ENCODE results near the gene ITPRID2.

Gene ITPRID2

GRCh38 chr2:181882246-181883020, 9.1 kb upstream of the ITPRID2 start:
- no peak overlapping the region for H3K27ac ChIP-seq
- TF ChIP-seq CTCF (conservative IDR thresholded peaks at IDR 0.05), result no peak

- TF ChIP-seq CTCF (conservative IDR thresholded peaks at IDR 0.05), result no peak
- no peak overlapping the region for H3K27ac ChIP-seq
Measured at GRCh38 chr2:181884601-181885000, 6.9 kb upstream of the ITPRID2 start.

GRCh38 chr2:181885096-181885495, 6.4 kb upstream of the ITPRID2 start:
- H3K27ac ChIP-seq, result no peak overlapping the region
- TF ChIP-seq CTCF (conservative IDR thresholded peaks at IDR 0.05), result no peak

GRCh38 chr2:181886192-181886591, 5.3 kb upstream of the ITPRID2 start:
- no peak for TF ChIP-seq CTCF (conservative IDR thresholded peaks at IDR 0.05)
- no peak overlapping the region for H3K27ac ChIP-seq

GRCh38 chr2:181887045-181887444, 4.5 kb upstream of the ITPRID2 start:
- no peak for TF ChIP-seq CTCF (conservative IDR thresholded peaks at IDR 0.05)
- H3K27ac ChIP-seq, result no peak overlapping the region

- H3K27ac ChIP-seq, result no peak overlapping the region
Measured at GRCh38 chr2:181889776-181890175, 1.8 kb upstream of the ITPRID2 start.

GRCh38 chr2:181890271-181890670, 1.3 kb upstream of the ITPRID2 start:
- H3K27ac ChIP-seq, result no peak overlapping the region

More at GRCh38 chr2:181889776-181890175, 1.8 kb upstream of the ITPRID2 start:
- TF ChIP-seq CTCF (conservative IDR thresholded peaks at IDR 0.05), result no peak

More at GRCh38 chr2:181890271-181890670, 1.3 kb upstream of the ITPRID2 start:
- TF ChIP-seq CTCF (conservative IDR thresholded peaks at IDR 0.05), result no peak
